Measurements from ENCODE around the gene UTP14A.
A peak's percentile ranks its signal among the peaks of the same experiment; 100 is the strongest.
"Not testable (repeated sequence)": the region's sequence is repeated elsewhere in the genome, so short reads cannot be mapped to it uniquely, and the experiment has no call there.

UTP14A gene, protein sequence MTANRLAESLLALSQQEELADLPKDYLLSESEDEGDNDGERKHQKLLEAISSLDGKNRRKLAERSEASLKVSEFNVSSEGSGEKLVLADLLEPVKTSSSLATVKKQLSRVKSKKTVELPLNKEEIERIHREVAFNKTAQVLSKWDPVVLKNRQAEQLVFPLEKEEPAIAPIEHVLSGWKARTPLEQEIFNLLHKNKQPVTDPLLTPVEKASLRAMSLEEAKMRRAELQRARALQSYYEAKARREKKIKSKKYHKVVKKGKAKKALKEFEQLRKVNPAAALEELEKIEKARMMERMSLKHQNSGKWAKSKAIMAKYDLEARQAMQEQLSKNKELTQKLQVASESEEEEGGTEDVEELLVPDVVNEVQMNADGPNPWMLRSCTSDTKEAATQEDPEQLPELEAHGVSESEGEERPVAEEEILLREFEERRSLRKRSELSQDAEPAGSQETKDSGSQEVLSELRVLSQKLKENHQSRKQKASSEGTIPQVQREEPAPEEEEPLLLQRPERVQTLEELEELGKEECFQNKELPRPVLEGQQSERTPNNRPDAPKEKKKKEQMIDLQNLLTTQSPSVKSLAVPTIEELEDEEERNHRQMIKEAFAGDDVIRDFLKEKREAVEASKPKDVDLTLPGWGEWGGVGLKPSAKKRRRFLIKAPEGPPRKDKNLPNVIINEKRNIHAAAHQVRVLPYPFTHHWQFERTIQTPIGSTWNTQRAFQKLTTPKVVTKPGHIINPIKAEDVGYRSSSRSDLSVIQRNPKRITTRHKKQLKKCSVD

DNA sequence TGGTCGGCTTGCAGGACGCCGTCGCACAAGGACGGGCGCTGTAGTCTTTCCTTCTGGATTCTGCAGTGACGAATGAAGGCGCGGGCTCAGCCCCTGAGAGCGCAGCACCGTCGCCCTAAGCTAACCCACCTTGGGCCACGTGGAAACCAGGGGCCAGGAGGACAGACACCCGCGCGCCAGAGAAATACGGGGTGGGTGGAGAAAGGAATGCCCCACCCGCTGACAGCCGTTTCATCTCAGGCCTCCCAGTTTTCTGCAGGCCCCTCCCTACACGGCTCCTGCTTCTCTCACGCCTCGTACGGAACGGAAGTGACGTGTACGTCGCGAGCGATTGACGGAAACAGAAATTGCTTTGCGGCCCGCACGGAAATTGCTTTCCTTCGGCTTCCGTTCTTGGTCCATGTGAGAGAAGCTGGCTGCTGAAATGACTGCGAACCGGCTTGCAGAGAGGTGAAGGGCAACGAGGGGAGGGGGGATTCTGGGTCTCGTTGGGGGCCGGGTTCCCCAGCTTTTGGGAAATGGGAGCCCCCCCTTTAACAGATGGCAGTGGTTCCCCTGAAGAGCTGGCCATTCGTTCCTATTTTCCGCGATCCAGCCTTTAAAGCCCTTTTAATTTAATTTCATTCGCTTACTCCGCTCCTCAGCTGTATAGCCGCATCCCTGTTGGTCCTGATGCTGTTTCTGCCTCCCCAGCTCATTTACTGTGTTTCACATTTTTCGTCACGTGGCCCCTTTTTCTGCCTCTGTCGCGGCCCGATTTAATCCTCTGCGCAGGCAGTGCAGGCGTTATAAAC is at the start of gene UTP14A:
Gene UTP14A (plus strand): TSS at position 378 of the 794 bp plus-strand sequence. CDS start 47 bp downstream, at position 425.
- peak; percentile 84 for DNase-seq

DNA sequence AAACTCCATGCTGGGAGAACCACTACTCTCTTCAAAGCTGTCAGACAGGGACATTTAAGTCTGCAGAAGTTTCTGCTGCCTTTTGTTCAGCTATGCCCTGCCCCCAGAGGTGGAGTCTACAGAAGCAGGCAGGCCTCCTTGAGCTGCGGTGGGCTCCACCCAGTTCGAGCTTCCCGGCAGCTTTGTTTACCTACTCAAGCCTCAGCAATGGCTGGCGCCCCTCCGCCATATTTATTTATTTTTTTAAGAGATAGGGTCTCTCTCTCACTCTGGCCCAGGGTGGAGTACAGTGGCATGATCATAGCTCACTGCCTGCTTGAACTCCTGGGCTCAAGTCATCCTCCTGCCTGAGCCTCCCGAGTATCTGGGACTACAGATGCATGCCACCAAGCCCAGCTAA is 46.8 kb upstream of the UTP14A start:
- not testable (repeated sequence) for DNase-seq

DNA sequence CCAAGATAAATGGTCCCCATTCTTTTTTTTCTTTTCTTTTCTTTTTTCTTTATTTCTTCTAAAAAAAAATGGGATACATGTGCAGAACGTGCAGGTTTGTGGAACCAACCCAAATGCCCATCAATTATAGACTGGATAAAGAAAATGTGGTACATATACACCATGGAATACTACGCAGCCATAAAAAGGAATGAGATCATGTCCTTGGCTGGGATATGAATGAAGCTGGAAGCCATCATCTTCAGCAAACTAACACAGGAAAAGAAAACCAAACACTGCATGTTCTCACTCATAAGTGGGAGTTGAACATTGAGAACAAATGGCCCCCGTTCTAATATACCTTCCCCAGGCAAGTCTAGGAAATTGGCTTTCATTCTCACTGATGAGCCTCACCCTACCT is 39.6 kb upstream of the UTP14A start:
- DNase-seq = not testable (repeated sequence)

DNA sequence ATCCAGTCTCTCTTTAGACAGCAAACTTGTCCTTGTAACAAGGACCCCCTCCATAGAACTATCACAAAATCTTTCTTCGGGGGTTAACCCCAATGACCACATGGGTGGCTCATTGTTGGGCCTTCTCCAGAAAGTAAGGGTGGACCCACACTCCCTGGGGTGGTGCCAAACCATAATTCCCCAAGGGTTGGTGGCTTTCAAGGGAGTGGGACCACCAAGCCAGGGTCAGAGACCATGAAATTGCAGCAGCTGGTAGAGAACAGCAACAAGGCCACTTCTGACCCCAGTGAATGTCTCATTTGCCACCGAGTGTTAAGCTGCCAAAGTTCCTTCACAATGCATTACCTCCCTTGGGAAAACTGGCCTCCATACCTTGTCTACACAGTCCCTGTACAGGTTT is 33.4 kb upstream of the UTP14A start:
- DNase-seq = no peak

DNA sequence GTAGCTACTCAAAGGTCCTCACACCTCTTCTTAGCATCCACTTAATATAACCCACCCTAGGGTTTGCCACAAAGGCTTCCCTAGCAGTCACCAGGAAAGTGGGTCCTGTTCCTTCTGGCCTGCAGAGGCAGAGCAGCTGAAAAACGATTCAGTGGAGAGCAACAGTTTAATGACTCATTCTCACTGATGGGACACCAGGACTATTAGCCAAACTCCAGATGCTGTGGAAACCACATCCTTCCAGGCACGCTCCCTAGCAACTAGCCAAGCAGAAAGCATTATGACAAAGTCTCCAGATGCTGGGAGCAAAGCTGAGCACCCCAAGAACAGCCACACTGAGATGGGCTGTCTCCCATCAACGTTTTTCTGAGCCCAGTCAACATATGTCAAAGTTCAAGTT is 30.3 kb upstream of the UTP14A start:
- DNase-seq = no peak

DNA sequence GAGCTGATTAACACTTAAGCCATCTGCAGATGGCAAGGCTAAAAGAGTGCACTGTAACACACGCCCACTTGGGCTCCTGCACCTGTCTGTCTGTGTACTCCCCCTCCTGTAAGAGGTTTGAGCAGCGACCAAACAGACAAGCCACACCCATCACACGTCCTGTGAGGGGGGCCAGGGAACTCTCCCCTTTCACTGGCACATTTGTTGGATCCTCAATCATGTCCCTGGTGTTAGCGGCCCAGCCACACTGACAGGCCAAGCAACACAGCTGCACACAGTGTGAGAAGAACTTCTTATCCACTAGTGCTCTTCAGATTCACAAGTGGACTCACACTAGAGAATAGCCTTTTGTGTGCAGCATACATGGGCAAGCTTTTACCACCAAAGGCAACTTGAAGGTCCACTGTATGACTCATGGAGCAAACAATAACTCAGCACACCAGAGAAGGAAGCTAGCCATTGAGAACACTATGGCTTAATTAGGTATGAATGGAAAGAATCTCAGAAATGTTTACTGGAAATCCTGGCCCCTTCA is 29.1 kb upstream of the UTP14A start:
- DNase-seq = no peak

DNA sequence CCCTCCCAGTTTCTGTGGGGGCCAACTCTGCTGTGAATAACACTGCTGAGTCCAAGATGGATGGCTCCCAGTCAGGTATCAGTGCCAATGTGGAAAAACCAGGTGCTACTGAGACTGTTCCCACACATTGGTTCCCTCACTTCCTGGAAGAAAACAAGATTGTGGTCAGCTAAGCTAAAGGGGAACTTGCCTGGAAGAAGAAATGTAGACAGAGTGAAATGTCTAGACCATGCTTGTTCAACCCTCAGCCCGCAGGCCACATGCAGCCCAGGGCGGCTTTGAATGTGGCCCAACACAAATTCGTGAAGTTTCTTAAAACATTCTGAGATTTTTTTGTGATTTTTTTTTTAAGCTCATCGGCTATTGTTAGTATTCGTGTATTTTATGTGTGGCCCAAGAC is 28.6 kb upstream of the UTP14A start:
- DNase-seq = no peak

DNA sequence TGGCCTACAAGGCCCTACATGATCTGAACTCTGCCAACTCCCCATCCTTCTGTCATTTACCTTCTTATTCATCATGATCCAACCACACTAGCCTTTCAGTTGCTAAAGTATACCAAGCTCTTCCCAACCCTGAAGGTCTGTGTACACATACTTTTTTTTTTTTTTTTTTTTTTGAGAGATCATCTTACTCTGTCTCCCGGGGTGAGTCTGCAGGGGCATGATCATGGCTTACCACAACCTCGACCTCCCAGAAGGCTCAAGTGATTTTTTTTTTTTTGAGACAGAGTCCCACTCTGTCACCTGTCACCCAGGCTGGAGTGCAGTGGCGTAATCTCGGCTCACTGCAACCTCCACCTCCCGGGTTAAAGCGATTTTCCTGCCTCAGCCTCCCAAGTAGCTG is 5.9 kb upstream of the UTP14A start:
- DNase-seq = no peak

DNA sequence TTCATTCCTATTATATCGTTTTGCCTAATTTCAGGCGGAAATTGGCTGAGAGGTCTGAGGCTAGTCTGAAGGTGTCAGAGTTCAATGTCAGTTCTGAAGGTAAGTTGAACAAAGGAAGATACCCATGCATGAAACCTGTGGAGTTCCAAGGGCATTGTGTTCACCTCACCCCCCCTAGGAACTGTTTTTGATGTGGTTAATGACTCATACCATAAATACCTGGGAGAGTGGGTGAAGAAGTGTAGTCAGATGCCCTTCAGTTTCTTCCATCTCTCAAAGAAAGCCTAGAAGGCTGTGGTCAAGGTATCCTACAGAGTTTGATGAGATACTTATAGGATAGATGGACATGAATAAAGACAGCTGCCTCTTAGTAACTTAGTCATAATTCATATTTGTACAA is 2.7 kb downstream of the UTP14A start:
- DNase-seq = no peak

DNA sequence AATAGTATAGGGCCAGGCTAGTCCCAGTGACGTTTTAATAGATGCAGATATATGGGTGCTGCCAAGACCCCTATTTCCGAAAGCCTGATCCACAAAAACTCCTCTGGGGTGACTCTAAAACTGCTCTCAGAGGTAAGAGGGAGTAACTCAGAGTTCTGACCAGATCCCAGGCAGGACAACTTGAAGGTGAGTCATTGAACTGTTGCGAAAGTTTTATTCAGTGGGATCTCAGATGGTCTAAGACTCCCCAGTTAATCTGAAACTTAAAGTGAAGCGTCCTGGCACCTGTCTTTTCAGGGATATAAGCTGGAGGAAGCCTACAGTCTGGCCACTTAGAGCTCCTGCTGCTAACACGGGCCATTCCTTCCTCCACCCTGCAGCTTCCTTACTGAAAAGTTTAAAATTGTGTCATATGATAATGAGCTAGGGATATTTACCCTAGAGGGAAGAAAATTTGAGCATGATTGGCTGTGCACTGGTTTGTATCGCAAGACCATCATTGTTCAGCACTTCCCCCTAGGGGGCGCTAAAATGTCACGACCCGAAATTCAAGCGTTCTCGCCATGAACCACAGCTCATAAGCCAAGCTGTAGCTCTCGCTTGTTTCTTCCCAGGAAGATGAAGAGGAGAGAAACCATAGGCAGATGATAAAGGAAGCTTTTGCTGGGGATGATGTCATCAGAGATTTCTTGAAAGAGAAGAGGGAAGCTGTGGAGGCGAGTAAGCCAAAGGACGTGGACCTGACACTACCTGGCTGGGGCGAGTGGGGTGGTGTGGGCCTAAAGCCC is 19.5 kb downstream of the UTP14A start:
- DNase-seq = peak; percentile 70

DNA sequence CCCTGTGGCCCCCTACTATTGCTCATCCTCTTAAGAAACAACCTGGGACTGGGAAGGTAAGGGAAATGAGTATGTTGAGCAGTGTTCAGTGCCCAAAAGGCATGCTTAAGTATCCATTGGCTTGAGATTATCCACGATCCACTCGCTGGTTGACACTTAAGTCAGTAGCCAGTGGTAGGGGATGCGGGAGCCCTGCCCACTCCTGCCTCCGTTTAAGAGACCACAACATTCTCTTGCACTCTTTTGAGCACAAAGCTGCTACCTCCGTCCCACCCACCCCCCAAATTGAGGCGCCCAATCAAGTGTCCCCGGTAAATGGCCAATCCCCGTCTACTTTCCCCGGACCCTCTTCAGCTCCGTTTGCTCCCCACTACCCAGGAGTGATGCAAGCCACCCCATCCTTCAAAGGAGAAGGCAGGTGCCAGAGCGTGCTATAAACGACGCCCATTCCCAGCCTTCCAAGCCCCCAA is 25.0 kb downstream of the UTP14A start:
- DNase-seq = no peak

DNA sequence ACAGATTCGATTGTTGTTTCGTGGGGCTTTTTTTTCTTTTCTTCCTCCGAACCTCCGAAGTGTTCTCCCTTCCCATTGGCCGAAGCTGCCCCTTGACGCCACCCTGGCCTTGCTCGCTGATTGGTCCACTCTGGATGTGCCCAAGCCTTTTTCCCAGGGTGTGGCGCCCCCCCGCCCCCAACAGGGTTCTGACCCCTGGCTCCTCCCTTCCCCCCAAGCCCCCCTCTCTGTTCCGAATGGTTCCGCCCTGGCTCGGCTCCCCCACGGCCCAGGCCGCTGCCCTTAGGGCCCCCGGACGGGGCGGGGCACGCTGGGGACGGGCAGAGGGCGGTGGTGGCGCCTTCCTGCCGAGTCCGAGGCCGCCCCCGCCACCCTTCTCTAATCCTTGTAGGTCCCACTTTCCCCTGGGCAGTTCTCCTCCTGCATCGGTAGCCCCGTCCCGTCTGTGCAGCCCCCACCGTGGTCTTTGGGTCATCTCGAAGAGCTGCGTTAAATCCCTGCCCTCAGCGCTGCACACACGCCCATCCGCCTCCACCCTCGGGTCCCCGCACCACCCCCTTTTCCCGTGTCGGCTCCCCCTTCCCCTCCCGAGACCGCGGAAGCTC is 25.5 kb downstream of the UTP14A start:
- DNase-seq = peak; percentile 51

DNA sequence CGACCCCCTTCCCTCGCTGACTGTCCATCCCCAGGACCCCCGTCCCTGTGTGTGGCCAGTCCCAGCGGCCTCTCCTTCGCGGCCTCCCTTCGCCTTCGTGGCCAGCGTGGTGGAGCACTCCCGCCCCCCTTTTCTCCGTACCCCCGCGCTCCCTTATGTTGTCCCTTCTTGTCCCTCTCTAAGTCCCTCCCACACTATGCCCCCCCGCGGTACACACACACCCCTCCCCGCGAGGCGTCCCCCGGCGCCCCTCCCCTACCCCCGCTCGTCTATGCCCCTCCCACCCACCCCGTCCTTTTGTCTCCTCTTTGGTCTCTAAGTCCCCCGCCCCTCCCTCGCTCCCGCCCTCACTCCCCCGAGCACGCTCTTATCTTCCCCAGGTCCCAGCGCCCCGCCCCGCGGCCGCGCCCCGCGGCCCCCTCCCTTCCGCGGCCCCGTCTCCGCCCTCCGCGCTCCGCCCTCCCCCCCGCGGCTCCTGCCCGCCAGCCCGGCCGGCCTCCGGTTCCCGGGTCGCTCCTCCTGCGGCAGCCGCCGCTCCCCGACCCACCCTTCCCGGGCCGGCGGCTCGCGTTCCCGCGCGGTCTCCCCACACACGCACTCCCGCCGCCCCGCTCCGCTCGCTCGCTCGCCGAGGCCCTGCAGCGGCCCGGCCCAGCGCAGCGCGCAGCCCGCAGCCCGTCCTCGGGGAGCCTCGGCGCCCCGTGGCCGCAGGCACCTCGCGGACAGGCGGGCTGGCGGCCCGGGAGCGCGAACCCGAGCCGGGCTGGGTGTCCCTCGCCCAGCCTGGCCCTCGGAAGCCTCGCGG is 26.3 kb downstream of the UTP14A start:
- DNase-seq = peak; percentile 63

DNA sequence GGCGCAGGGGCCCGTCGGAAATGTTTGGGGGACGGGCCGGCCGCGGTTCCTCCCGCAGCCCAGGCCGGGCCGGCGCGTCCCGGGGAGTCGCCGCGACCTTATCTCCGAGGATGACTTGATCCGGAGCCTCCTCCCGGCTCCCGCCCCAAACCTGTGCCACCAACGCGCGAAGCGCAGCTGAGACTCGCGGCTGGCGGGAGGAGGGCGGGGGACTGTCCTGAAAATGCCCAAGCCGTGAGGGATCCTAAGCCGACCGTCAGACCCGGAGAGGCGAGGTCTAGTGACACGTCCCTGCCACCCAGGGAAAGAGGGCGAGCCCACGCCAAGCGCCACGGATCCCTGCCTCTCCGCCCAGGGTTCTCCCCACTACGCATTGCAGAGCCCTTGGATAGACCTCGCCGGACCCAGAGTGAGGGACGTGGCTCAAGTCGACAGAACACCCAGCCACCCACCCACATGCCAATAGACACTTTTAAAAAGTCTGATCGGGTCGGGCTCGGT is 26.9 kb downstream of the UTP14A start:
- DNase-seq = no peak

DNA sequence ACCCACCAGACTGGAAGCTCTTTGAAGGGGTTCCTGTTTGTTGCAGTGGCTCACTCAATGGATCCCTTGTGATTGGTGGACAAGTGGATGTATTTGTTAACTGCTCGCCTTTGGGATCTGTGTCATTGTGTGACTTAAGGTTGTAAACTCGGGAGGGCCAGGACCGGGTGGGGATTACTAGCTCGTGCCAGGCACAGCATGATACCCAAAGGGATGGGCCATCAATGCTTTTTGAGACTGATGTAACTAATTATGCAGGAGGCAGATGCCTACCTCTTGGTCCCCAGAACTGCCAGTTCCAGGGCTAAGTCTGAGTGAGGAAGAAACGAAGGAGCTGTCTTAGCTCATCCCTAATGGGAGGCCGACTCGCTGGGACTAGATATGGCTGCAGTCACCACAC is 27.7 kb downstream of the UTP14A start:
- DNase-seq = no peak

DNA sequence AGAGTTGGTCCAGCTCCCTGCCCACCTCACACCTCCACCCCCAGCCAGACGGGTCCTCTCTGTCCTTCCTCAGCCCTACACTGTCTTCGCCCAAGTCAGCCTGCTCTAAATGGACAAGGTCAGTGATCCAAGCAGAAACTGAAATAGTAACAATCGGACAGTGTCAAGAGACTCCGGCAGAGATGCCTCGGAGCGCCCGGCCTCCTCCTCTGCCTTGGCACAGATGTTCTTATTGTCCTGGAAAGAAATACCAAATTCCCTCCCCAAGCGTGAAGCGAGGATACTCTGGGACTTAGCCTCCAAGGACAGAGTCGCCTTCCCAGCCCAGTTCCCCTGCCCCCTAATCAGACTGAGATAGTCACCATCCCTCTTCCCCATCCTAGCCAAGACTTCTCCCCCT is 28.5 kb downstream of the UTP14A start:
- DNase-seq = no peak

DNA sequence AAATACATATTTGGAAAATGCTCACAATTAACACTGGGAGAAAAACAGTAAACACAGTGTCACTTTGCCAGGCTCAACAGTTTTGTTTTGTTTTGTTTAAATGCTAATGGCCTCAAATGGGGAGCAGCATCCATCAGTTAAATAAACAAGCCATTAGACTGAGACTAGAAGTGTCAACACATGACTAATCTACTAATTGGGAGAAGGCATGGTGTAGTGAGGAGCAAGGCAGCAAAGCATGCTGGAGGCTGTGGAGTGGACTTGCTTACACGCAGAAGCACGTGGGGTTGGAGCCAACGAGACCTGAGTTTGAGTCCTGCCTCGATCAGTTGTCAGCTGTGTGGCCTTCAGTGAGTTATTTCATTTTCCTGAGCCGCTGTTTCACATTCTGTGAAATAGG is 29.0 kb downstream of the UTP14A start:
- DNase-seq = no peak

DNA sequence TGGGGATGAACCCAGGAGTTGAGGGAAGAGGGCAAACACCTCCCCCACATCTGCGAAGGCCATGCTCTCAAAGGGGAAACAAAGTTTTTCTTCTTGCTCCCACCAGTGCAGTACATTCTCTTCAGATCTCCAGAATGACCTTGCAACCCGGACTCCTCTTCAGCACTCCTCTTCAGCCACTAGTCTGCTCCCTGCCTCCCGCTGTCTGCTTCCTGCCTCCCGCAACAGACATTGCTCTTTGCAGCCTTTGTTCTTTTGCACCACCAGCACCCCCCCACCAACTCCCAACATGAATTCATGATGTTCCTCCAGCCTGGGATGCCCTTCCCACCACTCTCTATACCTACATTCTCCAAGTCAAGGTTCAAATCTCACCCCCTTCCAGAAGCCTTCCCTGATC is 32.1 kb downstream of the UTP14A start:
- no peak for DNase-seq

DNA sequence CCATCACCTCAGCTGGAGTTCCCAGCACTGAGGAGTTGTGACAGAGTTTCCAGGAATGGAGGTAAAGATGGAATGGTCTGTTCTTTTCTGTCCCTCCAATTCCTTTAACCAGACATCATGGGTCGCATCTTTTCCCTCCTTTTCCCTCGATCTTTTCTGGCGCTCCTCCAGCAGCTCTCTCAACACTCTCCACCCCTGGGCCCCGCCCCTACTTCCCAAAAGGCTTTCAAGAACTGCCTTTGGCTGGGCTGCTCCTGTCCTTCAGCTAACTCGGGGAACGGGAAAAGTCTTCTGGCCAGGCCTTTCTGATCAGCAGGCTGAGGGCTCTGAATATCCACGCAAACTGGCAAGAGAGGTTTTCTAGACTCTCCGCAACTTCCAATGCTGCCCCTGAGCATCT is 34.0 kb downstream of the UTP14A start:
- no peak for DNase-seq

DNA sequence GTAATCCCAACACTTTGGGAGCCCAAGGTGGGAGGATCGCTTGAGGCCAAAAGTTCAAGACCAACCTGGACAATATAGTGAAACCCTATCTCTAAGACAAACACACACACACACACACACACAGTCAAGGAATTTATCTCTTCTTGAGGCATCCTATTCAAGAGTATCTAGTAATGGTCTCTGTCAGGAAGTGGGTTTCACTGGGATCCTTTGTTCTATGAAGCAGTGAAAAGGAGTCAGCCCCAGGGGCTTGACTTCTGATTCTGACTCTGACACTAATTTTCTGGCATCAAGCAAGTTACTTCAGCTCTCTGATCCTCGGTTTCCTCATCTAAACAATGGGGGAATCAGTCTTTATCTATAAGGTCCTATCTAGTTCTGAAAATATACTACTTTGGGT is 34.8 kb downstream of the UTP14A start:
- no peak for DNase-seq

DNA sequence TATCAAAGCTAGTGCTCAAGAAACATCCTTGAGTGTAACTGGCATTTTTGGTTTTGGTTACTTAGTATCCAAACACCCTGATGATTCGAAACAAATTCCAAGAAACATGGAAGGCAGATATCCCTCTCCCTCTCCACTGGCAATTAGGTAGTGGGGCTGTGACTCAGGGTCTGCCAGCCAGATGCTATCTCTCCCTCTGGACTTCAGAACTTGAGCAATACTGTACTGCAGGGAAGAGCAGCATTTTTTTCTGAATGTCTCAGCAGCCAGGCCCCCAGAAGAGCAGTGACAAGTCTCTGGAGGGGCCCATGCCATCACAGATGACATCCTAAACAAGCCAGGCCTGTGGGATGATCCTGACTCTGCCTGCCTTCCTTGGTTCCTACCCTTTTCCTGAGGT is 39.2 kb downstream of the UTP14A start:
- DNase-seq = no peak
